DND-41 (cell line): ENCODE results near the gene AMIGO2.
A peak's percentile ranks its signal among the peaks of the same experiment; 100 is the strongest.

ENCODE experiments used
- ATAC-seq: fragments of 200-7000 bp; cut with Tn5 transposase; 3 replicates; pipeline ENCODE4 v1.9.1; 2021; ENCODE audit warnings: low read depth; ENCODE audit not compliant: insufficient read depth
- DNase-seq: peaks from one replicate; pipeline ENCODE4 v3.0.0-alpha.2; 2020
- H2AFZ ChIP-seq: 2 replicates; pipeline ENCODE4 v1.6.0; 2012; ENCODE audit warnings: low read depth, low read length
- H3K27ac ChIP-seq: 2 replicates; pipeline ENCODE4 v1.5.1; 2012; ENCODE audit warnings: low read length, inconsistent platforms
- H3K27me3 ChIP-seq: fragments of 200-600 bp; sonication (generic); 2 replicates; pipeline ENCODE4 v1.6.0; 2012; ENCODE audit warnings: low read length, mild to moderate bottlenecking, inconsistent platforms; ENCODE audit not compliant: insufficient read depth, poor library complexity
- H3K36me3 ChIP-seq: 2 replicates; pipeline ENCODE4 v1.5.1; 2012; ENCODE audit warnings: low read length, inconsistent platforms; ENCODE audit not compliant: insufficient read depth
- H3K4me1 ChIP-seq: 2 replicates; pipeline ENCODE4 v1.5.1; 2012; ENCODE audit warnings: mild to moderate bottlenecking, low read length; ENCODE audit not compliant: insufficient read depth
- H3K4me2 ChIP-seq: 2 replicates; pipeline ENCODE4 v1.6.0; 2012; ENCODE audit warnings: mild to moderate bottlenecking, moderate library complexity, low read length, inconsistent platforms; ENCODE audit not compliant: insufficient read depth
- H3K4me3 ChIP-seq, 2 experiments: fragments of 200-600 bp in 1 of 2; shearing (Covaris generic) in 1 of 2; 2 replicates each; pipeline ENCODE4 v1.5.1; 2012 to 2016; ENCODE audit warnings: inconsistent platforms in 2 of 2, low read length in 2 of 2, mild to moderate bottlenecking in 2 of 2, low read depth in 1 of 2, moderate library complexity in 1 of 2
- H3K79me2 ChIP-seq: 2 replicates; pipeline ENCODE4 v1.6.0; 2012; ENCODE audit warnings: low read length, inconsistent platforms; ENCODE audit not compliant: insufficient read depth
- H3K9ac ChIP-seq: 2 replicates; pipeline ENCODE4 v1.6.0; 2012; ENCODE audit warnings: low read depth, mild to moderate bottlenecking, inconsistent platforms, low read length, moderate library complexity
- H3K9me3 ChIP-seq: 2 replicates; pipeline ENCODE4 v1.5.1; 2012; ENCODE audit warnings: low read length, moderate library complexity, mild to moderate bottlenecking, inconsistent platforms; ENCODE audit not compliant: insufficient read depth, severe bottlenecking
- H4K20me1 ChIP-seq: 2 replicates; pipeline ENCODE4 v1.6.0; 2012; ENCODE audit warnings: low read length; ENCODE audit not compliant: insufficient read depth
- CTCF ChIP-seq: IDR thresholded peaks from 2 replicates; pipeline ENCODE4 v1.5.1; 2012; ENCODE audit warnings: borderline replicate concordance, low read length, moderate library complexity, mild to moderate bottlenecking; ENCODE audit not compliant: poor library complexity, severe bottlenecking; ENCODE audit errors: extremely low read depth
- EZH2 ChIP-seq: IDR thresholded peaks from 3 replicates; pipeline ENCODE4 v1.6.1; 2012; ENCODE audit warnings: borderline replicate concordance, low read depth, mild to moderate bottlenecking, moderate library complexity, low read length, inconsistent platforms; ENCODE audit not compliant: severe bottlenecking

Gene AMIGO2, protein sequence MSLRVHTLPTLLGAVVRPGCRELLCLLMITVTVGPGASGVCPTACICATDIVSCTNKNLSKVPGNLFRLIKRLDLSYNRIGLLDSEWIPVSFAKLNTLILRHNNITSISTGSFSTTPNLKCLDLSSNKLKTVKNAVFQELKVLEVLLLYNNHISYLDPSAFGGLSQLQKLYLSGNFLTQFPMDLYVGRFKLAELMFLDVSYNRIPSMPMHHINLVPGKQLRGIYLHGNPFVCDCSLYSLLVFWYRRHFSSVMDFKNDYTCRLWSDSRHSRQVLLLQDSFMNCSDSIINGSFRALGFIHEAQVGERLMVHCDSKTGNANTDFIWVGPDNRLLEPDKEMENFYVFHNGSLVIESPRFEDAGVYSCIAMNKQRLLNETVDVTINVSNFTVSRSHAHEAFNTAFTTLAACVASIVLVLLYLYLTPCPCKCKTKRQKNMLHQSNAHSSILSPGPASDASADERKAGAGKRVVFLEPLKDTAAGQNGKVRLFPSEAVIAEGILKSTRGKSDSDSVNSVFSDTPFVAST

DNA sequence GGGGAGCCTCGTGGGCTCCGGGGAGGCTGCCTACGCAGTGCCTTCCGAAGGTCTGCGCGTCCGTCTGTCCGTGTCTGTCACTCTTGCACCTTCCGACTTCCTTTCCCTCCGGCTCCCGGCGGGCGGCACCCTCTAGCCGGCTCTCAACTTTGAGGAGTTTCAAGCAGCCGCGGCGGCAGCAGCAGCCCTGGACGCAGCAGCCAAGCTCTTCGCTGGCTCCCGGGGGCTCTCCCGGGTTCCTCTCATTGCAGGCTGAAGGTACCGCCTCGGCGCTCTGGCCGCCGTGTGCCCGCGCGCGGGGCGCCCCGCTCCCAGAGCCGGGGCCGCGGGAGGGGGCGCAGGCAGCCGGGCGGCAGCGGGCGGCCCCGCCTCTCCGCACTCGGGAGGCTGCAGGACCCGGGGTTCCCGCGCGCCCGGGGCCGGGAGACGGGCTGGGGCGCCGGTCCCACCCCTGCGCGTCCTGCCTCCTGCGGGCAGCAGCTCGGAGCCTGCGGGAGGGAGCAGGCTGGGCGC is at the start of gene AMIGO2, which contains the start of gene PCED1B:
TSS of gene AMIGO2 (minus strand) at position 492 of the 513 bp plus-strand sequence. CDS start 957 bp downstream, outside the sequence.
TSS of gene PCED1B (plus strand) at position 154 of the 513 bp plus-strand sequence. CDS start 155,443 bp downstream, outside the sequence.
- Histone ChIP-seq H3K4me3 (peak within 1 kb of the TSS; percentile 11 to 56; a peak in 3 of 4 replicates), H3K9ac (peak within 1 kb of the TSS; percentile 47), H4K20me1 (no peaks in the 10 kb centered on the region), H3K9me3 (no peaks in the 10 kb centered on the region), H3K36me3 (no peaks in the 10 kb centered on the region), H2AFZ (peak within 1 kb of the TSS; percentile 67), H3K4me1 (peaks cover 13% of the 10 kb centered on the region), H3K4me2 (peak within 1 kb of the TSS; percentile 70), H3K27me3 (peaks cover 35% of the 10 kb centered on the region), H3K27ac (no peak within 1 kb of the TSS; the same call in 1 of the 2 replicates), H3K79me2 (no peaks in the 10 kb centered on the region)
- TF ChIP-seq CTCF (peak; percentile 63), EZH2 (peak; percentile 63)
- ATAC-seq (peak; percentile 89), DNase-seq (peak; percentile 74)

- no peaks in the 10 kb centered on the region for H3K4me1 ChIP-seq
- H3K36me3 ChIP-seq: no peaks in the 10 kb centered on the region
- no peaks in the 10 kb centered on the region for H3K27me3 ChIP-seq
- H4K20me1 ChIP-seq: no peaks in the 10 kb centered on the region
- H3K9ac ChIP-seq: no peak overlapping the region
- no peak overlapping the region for H3K27ac ChIP-seq
- no peak overlapping the region for H2AFZ ChIP-seq
- H3K4me2 ChIP-seq: no peak overlapping the region
- no peaks in the 10 kb centered on the region for H3K9me3 ChIP-seq
- H3K79me2 ChIP-seq: no peaks in the 10 kb centered on the region
- TF ChIP-seq CTCF: no peak
- no peak for TF ChIP-seq EZH2
- DNase-seq (no peak), ATAC-seq (no peak)
- no peak overlapping the region for H3K4me3 ChIP-seq
Observed at GRCh38 chr12:47126246-47126645, 46.5 kb upstream of the AMIGO2 start.

DNA sequence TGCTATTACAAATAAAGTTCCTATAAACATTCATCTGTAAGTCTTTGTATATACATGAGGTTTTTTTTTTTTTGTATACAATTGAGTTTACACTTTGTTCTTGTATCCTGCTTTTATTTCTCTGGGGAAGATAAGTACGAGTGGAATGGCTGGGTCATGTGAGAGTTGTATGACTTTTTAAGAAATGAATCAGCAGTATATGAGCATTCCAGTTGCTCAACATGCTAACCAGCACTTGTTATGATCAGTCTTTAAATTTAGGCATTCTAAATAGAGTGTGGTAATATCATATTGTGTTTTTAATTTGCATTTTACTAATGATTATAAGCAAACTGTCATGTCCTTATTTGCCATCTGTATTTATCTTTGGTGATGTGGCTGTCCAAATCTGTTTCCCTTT is 44.7 kb upstream of the AMIGO2 start:
- no peak for DNase-seq
- no peaks in the 10 kb centered on the region for H3K36me3 ChIP-seq
- TF ChIP-seq EZH2 (no peak), CTCF (no peak)
- no peak overlapping the region for H3K4me2 ChIP-seq
- H3K4me1 ChIP-seq: no peaks in the 10 kb centered on the region
- H3K27ac ChIP-seq: no peak overlapping the region
- no peak overlapping the region for H3K9ac ChIP-seq
- H2AFZ ChIP-seq: no peak overlapping the region
- H3K79me2 ChIP-seq: no peaks in the 10 kb centered on the region
- H3K9me3 ChIP-seq: no peaks in the 10 kb centered on the region
- ATAC-seq: no peak
- no peaks in the 10 kb centered on the region for H4K20me1 ChIP-seq
- H3K4me3 ChIP-seq: no peak overlapping the region
- H3K27me3 ChIP-seq: no peaks in the 10 kb centered on the region
